ENCODE data around the gene ANGPTL2.

ANGPTL2 gene

GRCh38 chr9:127038531-127038930, 83.9 kb downstream of the ANGPTL2 start:
- Histone ChIP-seq H3K36me3 (ENCODE audit: control insufficient read depth, insufficient read depth, low read length) (no peaks in the 10 kb centered on the region), H3K27me3 (replicated peaks; ENCODE audit: control insufficient read depth, insufficient read depth, low read length) (no peaks in the 10 kb centered on the region), H3K4me3 (replicated peaks; ENCODE audit: low read depth, low read length) (no peak overlapping the region)
- no peak for TF ChIP-seq CTCF (IDR thresholded peaks at IDR 0.05; ENCODE audit: insufficient read depth, low read length, poor library complexity, severe bottlenecking)
- no peak for DNase-seq (ENCODE audit: extremely low read depth, insufficient read length)

Measured in GM06990 (cell line).